ENCODE measurements around the gene FKRP. TPM values are rescaled to one million over a fixed set of nuclear protein-coding genes. Genes with fewer than 3 reads are reported as not detected.
"Not testable (repeated sequence)": the region's sequence is repeated elsewhere in the genome, so short reads cannot be mapped to it uniquely, and the experiment has no call there.

Gene FKRP
- 10 to 100 TPM; 18.0 to 22.3 (median 21.5) TPM for polyA plus RNA-seq (ENCODE audit: insufficient read length in 4 of 4)

- DNase-seq (ENCODE audit: low read depth in 4 of 4, low spot score in 3 of 4) = no peak
Observed at GRCh38 chr19:46745521-46746280, at the start of gene FKRP. Gene FKRP, plus strand, starts transcription at chr19:46746057. Its CDS starts 9,394 bp downstream, at chr19:46755451.

GRCh38 chr19:46696866-46697203, 49.0 kb upstream of the FKRP start:
- DNase-seq (ENCODE audit: low read depth in 4 of 4, low spot score in 3 of 4) = no peak

GRCh38 chr19:46697204-46697960, 48.5 kb upstream of the FKRP start:
- DNase-seq (ENCODE audit: low read depth in 4 of 4, low spot score in 3 of 4) = peak in 3 of 4 donors; percentile 66 to 72 (median 70)

- DNase-seq (ENCODE audit: low read depth in 4 of 4, low spot score in 3 of 4) = no peak
Observed at GRCh38 chr19:46698395-46699321, 47.2 kb upstream of the FKRP start.

- no peak for DNase-seq (ENCODE audit: low read depth in 4 of 4, low spot score in 3 of 4)
Observed at GRCh38 chr19:46700704-46701103, 45.2 kb upstream of the FKRP start.

- DNase-seq (ENCODE audit: low read depth in 4 of 4, low spot score in 3 of 4) = no peak
Observed at GRCh38 chr19:46704379-46705076, 41.3 kb upstream of the FKRP start.

- no peak for DNase-seq (ENCODE audit: low read depth in 4 of 4, low spot score in 3 of 4)
Observed at GRCh38 chr19:46710687-46711086, 35.2 kb upstream of the FKRP start.

GRCh38 chr19:46712768-46713338, 33.0 kb upstream of the FKRP start:
- not testable (repeated sequence) for DNase-seq (ENCODE audit: low read depth in 4 of 4, low spot score in 3 of 4)

GRCh38 chr19:46713781-46714443, 31.9 kb upstream of the FKRP start:
- peak in 3 of 4 donors; percentile 68 to 82 (median 74) for DNase-seq (ENCODE audit: low read depth in 4 of 4, low spot score in 3 of 4)

- no peak for DNase-seq (ENCODE audit: low read depth in 4 of 4, low spot score in 3 of 4)
Observed at GRCh38 chr19:46714444-46715106, 31.3 kb upstream of the FKRP start.

GRCh38 chr19:46715620-46715974, 30.3 kb upstream of the FKRP start:
- DNase-seq (ENCODE audit: low read depth in 4 of 4, low spot score in 3 of 4) = no peak

GRCh38 chr19:46715975-46716671, 29.7 kb upstream of the FKRP start:
- DNase-seq (ENCODE audit: low read depth in 4 of 4, low spot score in 3 of 4) = no peak

- no peak for DNase-seq (ENCODE audit: low read depth in 4 of 4, low spot score in 3 of 4)
Observed at GRCh38 chr19:46716672-46717033, 29.2 kb upstream of the FKRP start.

- DNase-seq (ENCODE audit: low read depth in 4 of 4, low spot score in 3 of 4) = peak in 3 of 4 donors; percentile 83 to 86 (median 83)
Observed at GRCh38 chr19:46717034-46717715, 28.7 kb upstream of the FKRP start, which contains the start of gene PRKD2. Gene PRKD2, minus strand, starts transcription at chr19:46717114. Its CDS starts 744 bp downstream, at chr19:46716370.

- DNase-seq (ENCODE audit: low read depth in 4 of 4, low spot score in 3 of 4) = no peak
Observed at GRCh38 chr19:46717716-46718143, 28.1 kb upstream of the FKRP start.

GRCh38 chr19:46718157-46718933, 27.5 kb upstream of the FKRP start:
- no peak for DNase-seq (ENCODE audit: low read depth in 4 of 4, low spot score in 3 of 4)
